GM21515 (cell line): ENCODE measurements around the gene GNA12.
"Not testable (repeated sequence)": the region's sequence is repeated elsewhere in the genome, so short reads cannot be mapped to it uniquely, and the experiment has no call there.

Experiments
- ATAC-seq: cut with Tn5 transposase; IDR thresholded peaks from one replicate; pipeline ENCODE4 v1.9.1; 2021; ENCODE audit not compliant: unreplicated experiment

The GNA12 gene

DNA sequence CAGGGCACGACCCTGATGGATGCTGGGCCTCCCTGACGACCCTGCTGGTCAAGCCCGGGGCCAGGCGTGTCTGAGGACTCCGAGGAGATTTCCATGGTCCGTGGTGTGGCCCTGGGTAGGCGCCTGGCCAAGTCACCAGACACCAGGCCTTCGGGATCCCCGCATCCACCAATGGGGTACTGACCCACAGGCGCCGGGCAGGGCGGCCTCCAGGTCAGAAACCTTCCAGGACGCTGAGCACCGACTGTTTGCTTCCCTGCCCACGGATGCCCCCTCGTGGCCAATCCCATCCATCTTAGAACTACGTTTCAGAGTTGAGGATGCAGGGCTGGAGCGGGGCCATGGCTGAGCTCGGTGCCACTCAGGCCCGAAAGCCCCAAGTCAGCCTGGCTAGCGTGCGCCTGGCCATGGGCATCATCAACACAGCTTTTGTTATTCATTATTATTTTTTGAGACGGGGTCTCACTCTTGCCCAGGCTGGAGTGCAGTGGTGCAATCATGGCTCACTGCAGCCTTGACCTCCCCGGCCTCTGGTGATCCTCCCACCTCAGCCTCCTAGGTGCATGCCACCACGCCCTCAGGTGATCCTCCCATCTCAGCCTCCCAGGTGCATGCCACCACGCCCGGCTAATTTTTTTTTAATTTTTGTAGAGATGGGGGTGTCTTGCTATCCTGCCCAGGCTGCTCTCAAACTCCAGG, 163.2 kb downstream of the GNA12 start:
- ATAC-seq, result no peak

GRCh38 chr7:2680256-2680655, 163.9 kb downstream of the GNA12 start:
- no peak for ATAC-seq

DNA sequence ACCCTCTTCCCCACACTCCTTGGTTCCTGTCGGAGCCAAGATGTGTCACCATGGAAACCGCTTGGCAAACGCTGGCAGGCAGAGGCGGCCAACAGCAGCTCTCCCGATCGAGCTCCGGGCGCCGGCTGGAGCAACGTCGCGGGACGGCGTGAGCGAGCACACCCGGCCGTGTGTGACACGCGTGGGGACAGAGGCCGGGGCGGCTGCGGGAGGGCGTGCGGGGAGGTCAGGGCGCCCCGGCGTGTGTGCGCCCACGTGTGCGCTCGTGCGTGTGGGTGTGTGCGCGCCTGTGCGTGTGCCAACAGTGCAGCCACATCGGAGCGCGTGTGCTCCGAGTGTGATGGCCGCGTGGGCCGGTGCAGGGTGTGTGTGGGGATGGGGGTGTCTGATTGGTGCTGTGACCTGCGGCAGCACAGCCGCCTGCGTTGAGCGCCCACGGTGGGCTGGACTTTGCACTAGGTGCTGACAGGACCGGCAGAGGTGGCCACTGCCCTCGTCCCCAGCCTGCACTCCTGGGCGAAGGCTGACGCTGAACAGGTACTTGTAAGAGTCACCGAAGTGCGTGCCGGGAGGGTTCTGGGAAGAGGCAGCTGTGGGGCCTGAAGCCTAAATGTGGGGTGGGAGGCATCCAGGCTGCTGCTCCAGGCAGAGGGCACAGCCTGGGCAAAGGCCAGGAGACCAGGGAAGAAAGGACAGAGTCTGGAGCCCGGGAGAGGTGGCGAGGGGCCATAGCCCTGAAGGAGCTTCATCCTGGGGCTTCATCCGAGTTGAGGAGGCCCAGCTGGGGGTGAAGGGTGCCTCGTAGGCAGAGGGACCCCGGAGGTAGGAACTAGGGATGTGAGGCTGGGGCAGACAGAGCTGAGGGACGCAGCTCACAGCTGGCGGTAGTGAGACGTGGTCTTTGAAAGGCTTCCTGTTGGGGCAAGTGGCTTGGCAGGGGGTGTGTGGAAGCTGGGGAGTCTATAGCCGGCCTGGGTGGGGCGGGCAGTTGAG, 164.7 kb downstream of the GNA12 start:
- ATAC-seq, result not testable (repeated sequence)

GRCh38 chr7:2678454-2678853, 165.7 kb downstream of the GNA12 start:
- ATAC-seq, result not testable (repeated sequence)
